Muscle layer of colon (tissue), 2 donors: Measurements from ENCODE around the gene PRRT1.
"Not testable (repeated sequence)": the region's sequence is repeated elsewhere in the genome, so short reads cannot be mapped to it uniquely, and the experiment has no call there.

Source experiments
- H3K27ac ChIP-seq: one replicate; pipeline ENCODE4 v1.7.0; 2013; ENCODE audit warnings: low read depth, mild to moderate bottlenecking, low read length, moderate library complexity
- H3K27me3 ChIP-seq, 2 donors: one replicate each; pipeline ENCODE4 v1.7.0; 2013; ENCODE audit warnings: low read length in 2 of 2, mild to moderate bottlenecking in 2 of 2; ENCODE audit not compliant: insufficient read depth in 2 of 2, control insufficient read depth in 1 of 2
- H3K36me3 ChIP-seq: one replicate; pipeline ENCODE4 v1.7.0; 2013; ENCODE audit warnings: mild to moderate bottlenecking, low read length; ENCODE audit not compliant: insufficient read depth
- H3K4me1 ChIP-seq: one replicate; pipeline ENCODE4 v1.7.0; 2013; ENCODE audit warnings: mild to moderate bottlenecking, low read length; ENCODE audit not compliant: insufficient read depth
- H3K4me3 ChIP-seq, 2 donors: one replicate each; pipeline ENCODE4 v1.7.0; 2013; ENCODE audit warnings: low read length in 2 of 2, low read depth in 1 of 2, mild to moderate bottlenecking in 1 of 2, moderate library complexity in 1 of 2
- H3K9ac ChIP-seq: one replicate; pipeline ENCODE4 v1.7.0; 2013; ENCODE audit warnings: low read length
- H3K9me3 ChIP-seq: one replicate; pipeline ENCODE4 v1.7.0; 2013; ENCODE audit warnings: mild to moderate bottlenecking, low read length
- donor health status: abdominal sarcoma.
- donor health status: Adenocarcinoma of cecum.

The PRRT1 gene

GRCh38 chr6:32151863-32152768 lies at the start of gene PRRT1:
PRRT1 (minus strand) TSS chr6:32151939; CDS start chr6:32151827, 112 bp downstream.
- H3K36me3 ChIP-seq: peaks cover 17% of the 10 kb centered on the region
- H3K27me3 ChIP-seq: no peaks in the 10 kb centered on the region
- peak within 1 kb of the TSS; percentile 56 to 96 for H3K4me3 ChIP-seq
- peak within 1 kb of the TSS; percentile 97 for H3K27ac ChIP-seq
- no peaks in the 10 kb centered on the region for H3K9me3 ChIP-seq
- peaks cover 36% of the 10 kb centered on the region for H3K4me1 ChIP-seq
- peak within 1 kb of the TSS; percentile 77 for H3K9ac ChIP-seq

- Histone ChIP-seq H3K27ac (no peak overlapping the region), H3K36me3 (no peaks in the 10 kb centered on the region), H3K9ac (no peak overlapping the region), H3K27me3 (no peaks in the 10 kb centered on the region), H3K9me3 (no peaks in the 10 kb centered on the region), H3K4me3 (no peak overlapping the region), H3K4me1 (peaks cover 9% of the 10 kb centered on the region)
Measured at GRCh38 chr6:32200711-32201475, 49.2 kb upstream of the PRRT1 start.

DNA sequence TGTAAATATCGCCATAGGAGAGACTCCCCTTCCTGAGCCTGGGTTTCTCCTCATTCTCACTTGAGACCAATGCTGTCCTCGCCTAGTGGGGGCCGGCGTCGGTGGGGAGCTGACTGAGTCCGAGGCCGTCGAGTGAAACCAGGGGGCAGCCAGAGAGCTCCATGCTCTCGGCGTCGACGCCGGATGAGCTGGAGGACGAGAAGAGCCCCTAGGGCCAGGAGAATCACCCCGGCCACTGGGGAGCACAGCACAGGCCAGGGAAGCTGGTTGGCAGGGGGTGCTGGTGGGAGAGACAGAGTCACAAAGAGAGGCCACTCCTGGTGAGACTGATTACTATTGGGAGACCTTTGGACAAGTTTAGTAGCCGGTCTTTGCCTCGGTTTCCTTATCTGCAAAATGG lies 47.1 kb upstream of the PRRT1 start:
- H3K9me3 ChIP-seq: no peaks in the 10 kb centered on the region
- no peak overlapping the region for H3K4me3 ChIP-seq
- H3K36me3 ChIP-seq: no peaks in the 10 kb centered on the region
- H3K9ac ChIP-seq: no peak overlapping the region
- H3K27ac ChIP-seq: no peak overlapping the region
- peaks cover 23% of the 10 kb centered on the region for H3K4me1 ChIP-seq
- H3K27me3 ChIP-seq: no peaks in the 10 kb centered on the region

DNA sequence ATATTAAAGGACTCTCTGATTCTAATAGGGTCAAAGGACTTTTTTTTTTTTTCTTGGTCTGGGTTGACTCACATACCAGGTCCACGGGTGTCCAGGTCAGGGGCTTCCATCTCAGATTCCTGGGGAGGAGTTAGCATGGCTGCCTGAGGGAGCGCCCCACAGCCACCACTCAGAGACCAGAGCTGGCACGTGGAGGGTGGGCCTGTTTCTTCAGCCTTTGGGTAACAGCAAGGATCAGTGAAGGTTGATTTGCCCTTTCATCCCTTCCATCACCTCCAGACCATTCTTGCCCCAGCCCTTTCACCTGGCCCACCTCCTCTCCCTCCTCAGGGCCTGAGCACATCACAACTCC lies 46.6 kb upstream of the PRRT1 start:
- H3K27ac ChIP-seq: no peak overlapping the region
- no peaks in the 10 kb centered on the region for H3K36me3 ChIP-seq
- H3K4me3 ChIP-seq: no peak overlapping the region
- no peaks in the 10 kb centered on the region for H3K9me3 ChIP-seq
- H3K27me3 ChIP-seq: no peaks in the 10 kb centered on the region
- H3K4me1 ChIP-seq: peaks cover 23% of the 10 kb centered on the region
- no peak overlapping the region for H3K9ac ChIP-seq

DNA sequence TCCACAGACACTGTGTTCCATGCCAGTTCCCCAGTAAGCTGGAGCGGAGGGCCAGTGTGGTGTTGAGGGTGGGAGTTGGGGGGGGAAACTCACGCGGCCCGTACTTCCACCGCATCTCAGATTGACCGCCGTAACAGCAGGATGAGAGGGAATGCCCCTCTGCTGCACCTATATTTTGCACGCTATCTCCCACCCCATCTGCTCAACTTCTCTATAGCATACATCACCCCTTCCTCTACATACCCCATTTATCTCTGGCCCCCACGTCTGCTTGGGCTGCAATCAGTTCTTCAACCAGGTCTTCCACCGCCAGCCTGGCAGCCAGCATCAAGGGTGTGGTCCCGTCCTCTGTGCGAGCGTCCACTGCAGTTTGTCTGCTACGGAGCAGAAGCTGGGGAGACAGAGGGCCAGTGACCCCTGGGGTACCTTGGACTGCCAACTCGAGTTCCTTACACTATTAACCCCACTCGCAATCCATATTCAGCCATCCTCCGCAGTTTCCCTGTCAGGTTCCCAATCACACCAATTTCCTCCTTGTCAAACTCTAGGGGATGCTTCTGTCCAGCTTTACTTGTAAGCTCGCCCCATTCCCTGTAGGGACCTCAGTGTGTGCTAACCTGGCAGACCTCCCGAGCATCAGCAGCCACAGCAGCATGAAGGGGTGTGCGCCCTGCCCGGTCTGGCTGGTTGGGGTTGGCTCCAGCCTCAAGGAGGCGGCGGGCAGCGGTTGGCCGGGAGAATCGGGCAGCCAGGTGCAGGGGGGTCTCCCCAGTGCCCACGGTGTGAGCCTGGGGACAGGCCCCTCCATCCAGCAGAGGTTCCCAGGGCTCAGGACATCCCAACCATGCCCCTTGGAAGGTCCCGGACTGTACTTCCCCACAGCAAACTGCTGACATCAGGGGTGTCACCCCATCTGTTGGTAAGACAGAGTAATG lies 45.2 kb upstream of the PRRT1 start:
- H3K27me3 ChIP-seq: no peaks in the 10 kb centered on the region
- H3K27ac ChIP-seq: peak overlapping the region; percentile 97
- no peaks in the 10 kb centered on the region for H3K9me3 ChIP-seq
- no peaks in the 10 kb centered on the region for H3K36me3 ChIP-seq
- H3K4me3 ChIP-seq: peak overlapping the region; percentile 70 to 91
- peaks cover 23% of the 10 kb centered on the region for H3K4me1 ChIP-seq
- peak overlapping the region; percentile 100 for H3K9ac ChIP-seq

DNA sequence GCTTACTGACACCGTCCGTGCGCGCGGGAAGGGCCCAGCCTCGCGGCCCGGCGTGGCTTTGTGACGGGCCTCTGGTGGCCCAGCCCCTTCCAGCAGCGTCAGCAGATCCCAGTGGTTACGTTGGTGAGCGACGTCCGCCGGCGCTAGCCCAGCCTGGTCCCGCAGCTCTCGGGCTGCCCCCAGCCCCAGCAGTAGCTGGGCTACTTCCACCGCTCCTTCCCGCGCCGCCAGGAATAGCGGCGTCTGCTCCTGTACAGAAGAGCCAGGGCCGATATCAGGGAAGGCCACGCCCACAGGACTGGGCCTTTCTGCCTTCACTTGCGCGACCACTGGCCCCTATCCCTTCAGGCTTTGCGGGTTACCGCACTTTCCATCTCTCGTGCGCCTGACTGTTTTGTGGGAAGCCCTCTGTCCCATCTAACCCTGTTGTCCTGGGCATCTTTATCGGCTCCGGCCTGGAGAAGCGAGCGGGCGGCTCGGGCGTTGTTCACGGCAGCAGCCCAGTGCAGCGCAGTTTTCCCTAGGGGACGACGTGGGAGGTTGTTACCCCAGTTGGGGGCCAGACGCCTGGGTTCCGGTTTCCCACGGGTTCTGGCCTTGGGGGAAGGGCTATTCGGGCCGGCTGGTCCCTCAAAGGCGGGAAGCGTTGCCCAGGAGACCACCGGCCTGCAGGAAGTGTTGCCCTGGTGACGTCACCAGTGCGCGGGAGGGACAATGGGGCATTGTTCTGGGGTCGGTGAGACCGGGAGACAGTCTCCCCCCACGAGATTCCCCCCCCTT lies 44.4 kb upstream of the PRRT1 start:
- peak overlapping the region; percentile 70 to 91 for H3K4me3 ChIP-seq
- H3K27me3 ChIP-seq: no peaks in the 10 kb centered on the region
- H3K36me3 ChIP-seq: no peaks in the 10 kb centered on the region
- no peaks in the 10 kb centered on the region for H3K9me3 ChIP-seq
- H3K9ac ChIP-seq: peak overlapping the region; percentile 100
- peaks cover 27% of the 10 kb centered on the region for H3K4me1 ChIP-seq
- peak overlapping the region; percentile 97 for H3K27ac ChIP-seq

DNA sequence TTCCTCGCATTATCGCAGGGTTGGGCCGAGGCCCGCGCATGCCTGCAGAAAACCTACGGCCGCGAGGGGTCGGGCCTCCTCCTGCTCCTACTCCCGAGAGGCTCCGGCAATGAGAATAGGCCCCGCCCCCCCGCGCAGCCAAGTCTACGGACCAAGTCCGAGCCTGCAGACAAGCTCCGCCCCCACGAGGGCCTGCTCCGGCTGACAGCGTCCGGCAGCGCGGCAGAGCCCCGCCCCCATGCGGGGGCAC lies 43.8 kb upstream of the PRRT1 start:
- Histone ChIP-seq H3K27me3 (no peaks in the 10 kb centered on the region), H3K9me3 (no peaks in the 10 kb centered on the region), H3K27ac (peak overlapping the region; percentile 99), H3K4me3 (peak overlapping the region in 1 of 2 donors; percentile 62), H3K9ac (no peak overlapping the region), H3K4me1 (peaks cover 31% of the 10 kb centered on the region), H3K36me3 (no peaks in the 10 kb centered on the region)

- no peaks in the 10 kb centered on the region for H3K36me3 ChIP-seq
- H3K27ac ChIP-seq: peak overlapping the region; percentile 99
- H3K27me3 ChIP-seq: no peaks in the 10 kb centered on the region
- peak overlapping the region; percentile 68 for H3K9ac ChIP-seq
- H3K4me1 ChIP-seq: peaks cover 31% of the 10 kb centered on the region
- H3K4me3 ChIP-seq: peak overlapping the region; percentile 43 to 62
- H3K9me3 ChIP-seq: no peaks in the 10 kb centered on the region
Measured at GRCh38 chr6:32194825-32195651, 43.3 kb upstream of the PRRT1 start.

DNA sequence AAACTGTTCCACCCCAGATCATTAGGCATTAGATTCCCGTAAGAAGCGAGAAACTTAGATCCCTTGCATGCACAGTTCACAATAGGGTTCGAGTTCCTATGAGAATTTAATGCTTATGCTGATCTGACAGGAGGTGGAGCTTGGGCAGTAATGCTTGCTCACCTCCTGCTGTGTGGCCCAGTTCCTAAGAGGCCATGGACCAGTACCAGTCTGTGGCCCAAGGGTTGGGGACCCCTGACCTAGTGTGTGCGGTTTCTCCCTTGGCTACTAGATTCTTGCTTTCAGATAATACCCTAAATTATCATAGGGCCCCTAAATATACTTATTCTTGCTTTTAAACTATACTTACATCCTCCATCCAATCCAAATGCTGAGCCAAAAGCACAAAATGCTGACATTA lies 42.6 kb upstream of the PRRT1 start:
- Histone ChIP-seq H3K9ac (peak overlapping the region; percentile 68), H3K27me3 (no peaks in the 10 kb centered on the region), H3K4me1 (peaks cover 31% of the 10 kb centered on the region), H3K9me3 (no peaks in the 10 kb centered on the region), H3K4me3 (peak overlapping the region; percentile 43 to 62), H3K36me3 (no peaks in the 10 kb centered on the region), H3K27ac (peak overlapping the region; percentile 99)

DNA sequence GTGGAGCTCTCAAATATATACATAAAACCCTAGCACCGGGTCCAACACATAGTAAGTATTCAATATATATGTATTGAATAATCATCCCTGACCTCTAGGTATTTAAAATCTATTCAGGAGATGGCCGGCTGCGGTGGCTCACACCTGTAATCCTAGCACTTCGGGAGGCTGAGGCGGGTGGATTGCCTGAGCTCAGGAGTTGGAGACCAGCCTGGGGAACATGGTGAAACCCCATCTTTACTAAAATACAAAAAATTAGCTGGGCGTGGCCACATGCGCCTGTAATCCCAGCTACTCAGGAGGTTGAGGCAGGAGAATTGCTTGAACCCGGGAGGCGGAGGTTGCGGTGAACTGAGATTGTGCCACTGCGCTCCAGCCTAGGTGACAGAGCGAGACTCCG lies 41.4 kb upstream of the PRRT1 start:
- H3K9me3 ChIP-seq, H3K27me3 ChIP-seq, H3K36me3 ChIP-seq, H3K9ac ChIP-seq: not testable (repeated sequence)
- Histone ChIP-seq H3K4me3 (peak overlapping the region in 1 of 2 donors; percentile 47), H3K27ac (peak overlapping the region; percentile 27), H3K4me1 (peaks cover 37% of the 10 kb centered on the region)
